H1 (cell line): ENCODE measurements around the gene SH3D19. TPM values are rescaled to one million over a fixed set of nuclear protein-coding genes. Genes with fewer than 3 reads are reported as not detected.
A peak's percentile ranks its signal among the peaks of the same experiment; 100 is the strongest.

ENCODE experiments used
- CTCF ChIA-PET: fragments of 300-600 bp; sonication (Branson Sonifier 250); formaldehyde crosslinking; loops from one replicate; lab custom pipeline; 2021; ENCODE audit not compliant: partially characterized antibody; lab: Charles Lee
- POLR2A ChIA-PET: fragments of 300-600 bp; sonication (Branson Sonifier 250); formaldehyde crosslinking; loops from one replicate; lab custom pipeline; 2021; ENCODE audit warnings: inconsistent platforms; ENCODE audit not compliant: partially characterized antibody; lab: Charles Lee
- DNase-seq, 2 experiments: peaks; one replicate each; pipeline versions ENCODE4 v3.0.0 to v3.0.0-alpha.2; 2010 to 2022; ENCODE audit warnings: low spot score in 2 of 2, low read depth in 1 of 2, mixed read lengths in 1 of 2
- FAIRE-seq: peaks from 2 replicates; lab custom pipeline; 2011; peaks lifted over from hg19 to GRCh38; lab: Jason Lieb, UNC
- H2AFZ ChIP-seq: 2 replicates; pipeline ENCODE4 v1.8.1; 2012; ENCODE audit warnings: low read length, inconsistent platforms
- H2AK5ac ChIP-seq: 2 replicates; pipeline ENCODE4 v1.6.1; 2013; ENCODE audit warnings: low read depth, low read length
- H2BK120ac ChIP-seq: replicated peaks from 2 replicates; pipeline ENCODE3; 2013; ENCODE audit warnings: low read depth, low read length, inconsistent platforms
- H2BK12ac ChIP-seq: 2 replicates; pipeline ENCODE4 v1.6.1; 2013; ENCODE audit warnings: low read depth, low read length
- H2BK15ac ChIP-seq: 2 replicates; pipeline ENCODE4 v1.6.1; 2013; ENCODE audit warnings: low read length
- H2BK20ac ChIP-seq: 2 replicates; pipeline ENCODE4 v1.6.1; 2013; ENCODE audit warnings: low read length
- H2BK5ac ChIP-seq: 2 replicates; pipeline ENCODE4 v1.6.1; 2013; ENCODE audit warnings: low read depth, low read length
- H3K14ac ChIP-seq: 2 replicates; pipeline ENCODE4 v1.6.1; 2013; ENCODE audit warnings: inconsistent platforms; ENCODE audit not compliant: insufficient read length
- H3K18ac ChIP-seq: 2 replicates; pipeline ENCODE4 v1.6.1; 2013; ENCODE audit warnings: low read length; ENCODE audit errors: extremely low read depth
- H3K23ac ChIP-seq: 2 replicates; pipeline ENCODE4 v1.6.1; 2013; ENCODE audit warnings: inconsistent platforms; ENCODE audit not compliant: insufficient read length
- H3K23me2 ChIP-seq: 2 replicates; pipeline ENCODE4 v1.6.1; 2013; ENCODE audit warnings: low read depth, low read length
- H3K27ac ChIP-seq: 2 replicates; pipeline ENCODE4 v1.6.1; 2011; ENCODE audit warnings: low read depth, low read length, inconsistent platforms
- H3K27me3 ChIP-seq, 4 experiments: replicated peaks in 1 of 4; 1 replicate in 1 of 4; 2 replicates in 3 of 4; pipeline versions ENCODE4 v1.6.1 to v1.8.1; 2011 to 2013; ENCODE audit warnings: low read length in 3 of 4, mild to moderate bottlenecking in 3 of 4, inconsistent platforms in 2 of 4, mixed read lengths in 2 of 4, moderate library complexity in 1 of 4; ENCODE audit not compliant: control insufficient read depth in 3 of 4, insufficient read depth in 3 of 4; ENCODE audit errors: extremely low read depth in 1 of 4
- H3K36me3 ChIP-seq, 4 experiments: 2 replicates each; pipeline versions ENCODE4 v1.6.1 to v1.8.1; 2011 to 2013; ENCODE audit warnings: mild to moderate bottlenecking in 4 of 4, low read length in 3 of 4, moderate library complexity in 2 of 4, control low read depth in 1 of 4, inconsistent platforms in 1 of 4; ENCODE audit not compliant: insufficient read depth in 4 of 4, control insufficient read depth in 2 of 4
- H3K4ac ChIP-seq: replicated peaks from 2 replicates; pipeline ENCODE3; 2013; ENCODE audit warnings: low read length, low read depth, mixed read lengths, inconsistent platforms; ENCODE audit not compliant: insufficient read length
- H3K4me1 ChIP-seq, 4 experiments: replicated peaks in 1 of 4; 1 replicate in 1 of 4; 2 replicates in 3 of 4; pipeline versions ENCODE4 v1.6.1 to v1.8.1; 2011 to 2013; ENCODE audit warnings: low read length in 3 of 4, inconsistent platforms in 2 of 4, mixed read lengths in 1 of 4; ENCODE audit not compliant: insufficient read depth in 4 of 4, control insufficient read depth in 3 of 4
- H3K4me2 ChIP-seq, 2 experiments: 2 replicates each; pipeline versions ENCODE4 v1.6.1 to v1.8.1; 2011 to 2013; ENCODE audit warnings: low read depth in 2 of 2, low read length in 2 of 2, control low read depth in 1 of 2, inconsistent platforms in 1 of 2, mild to moderate bottlenecking in 1 of 2; ENCODE audit not compliant: insufficient read depth in 1 of 2
- H3K4me3 ChIP-seq, 4 experiments: fragments of 200-600, 300-600 bp in 1 of 4; sonication (generic), shearing (Covaris generic), sonication (Bioruptor Twin) in 1 of 4; 2 replicates each; pipeline versions ENCODE4 v1.5.1 to v1.8.1; 2011 to 2016; ENCODE audit warnings: low read length in 4 of 4, low read depth in 3 of 4, control low read depth in 2 of 4, inconsistent platforms in 2 of 4, mild to moderate bottlenecking in 2 of 4, mixed read lengths in 1 of 4, moderate library complexity in 1 of 4; ENCODE audit not compliant: insufficient read depth in 2 of 4; ENCODE audit errors: extremely low read depth in 1 of 4
- H3K56ac ChIP-seq: replicated peaks from 2 replicates; pipeline ENCODE3; 2013; ENCODE audit warnings: low read depth, mild to moderate bottlenecking, mixed read lengths, low read length, inconsistent platforms; ENCODE audit not compliant: insufficient read length
- H3K79me1 ChIP-seq: 2 replicates; pipeline ENCODE4 v1.6.1; 2013; ENCODE audit warnings: low read depth, low read length, control low read depth
- H3K79me2 ChIP-seq, 2 experiments: 2 replicates each; pipeline versions ENCODE4 v1.6.1 to v1.8.1; 2012 to 2013; ENCODE audit warnings: low read length in 2 of 2, mild to moderate bottlenecking in 2 of 2, inconsistent platforms in 1 of 2; ENCODE audit not compliant: insufficient read depth in 2 of 2, control insufficient read depth in 1 of 2
- H3K9ac ChIP-seq, 4 experiments: replicated peaks in 1 of 4; 1 replicate in 1 of 4; 2 replicates in 3 of 4; pipeline versions ENCODE4 v1.6.1 to v1.8.1; 2011 to 2013; ENCODE audit warnings: low read depth in 3 of 4, low read length in 3 of 4, control low read depth in 2 of 4, mild to moderate bottlenecking in 2 of 4, moderate library complexity in 2 of 4, inconsistent platforms in 1 of 4; ENCODE audit errors: extremely low read depth in 1 of 4
- H3K9me3 ChIP-seq, 2 experiments: 2 replicates each; pipeline versions ENCODE4 v1.6.1 to v1.8.1; 2012 to 2013; ENCODE audit warnings: mild to moderate bottlenecking in 2 of 2, moderate library complexity in 2 of 2, control low read depth in 1 of 2, inconsistent platforms in 1 of 2, low read depth in 1 of 2, low read length in 1 of 2, mixed read lengths in 1 of 2; ENCODE audit not compliant: insufficient read depth in 2 of 2
- H4K20me1 ChIP-seq, 2 experiments: replicated peaks in 1 of 2; 2 replicates each; pipeline versions ENCODE3 to v1.8.1; 2011 to 2013; ENCODE audit warnings: inconsistent platforms in 2 of 2, low read length in 2 of 2, mild to moderate bottlenecking in 1 of 2; ENCODE audit not compliant: insufficient read depth in 2 of 2, control insufficient read depth in 1 of 2
- H4K5ac ChIP-seq: 2 replicates; pipeline ENCODE4 v1.6.1; 2013; ENCODE audit warnings: low read length, low read depth, mixed read lengths, inconsistent platforms; ENCODE audit not compliant: insufficient read length
- H4K8ac ChIP-seq: 2 replicates; pipeline ENCODE4 v1.8.0; 2013; ENCODE audit warnings: mild to moderate bottlenecking, moderate library complexity, low read length, inconsistent platforms; ENCODE audit not compliant: insufficient read depth; ENCODE audit errors: extremely low read depth
- H4K91ac ChIP-seq: replicated peaks from 2 replicates; pipeline ENCODE3; 2013; ENCODE audit warnings: low read length, mixed read lengths, inconsistent platforms; ENCODE audit not compliant: insufficient read length
- KDM1A ChIP-seq: fragments of 200-600, 300-600 bp; sonication (generic); IDR thresholded peaks from 2 replicates; pipeline ENCODE4 v1.7.1; 2016; ENCODE audit warnings: mild to moderate bottlenecking, low read length, borderline replicate concordance
- WGBS, 2 experiments: shearing (Covaris generic) in 1 of 2; methylation state at CpG; one replicate each; pipeline versions ENCODE4 v1.1.6 to v1.1.7; 2013 to 2015; ENCODE audit warnings: low lambda C conversion rate in 2 of 2, mixed read lengths in 2 of 2, inconsistent platforms in 1 of 2, low coverage in 1 of 2, missing lambda C conversion rate in 1 of 2; ENCODE audit not compliant: insufficient replicate concordance in 2 of 2, insufficient coverage in 1 of 2, insufficient read length in 1 of 2; ENCODE audit errors: extremely low coverage in 1 of 2, missing lambda C conversion rate in 1 of 2; 5-methylcytosine and 5-hydroxymethylcytosine counted together
- polyA plus RNA-seq, 7 experiments: library from polyadenylated mRNA; depleted of rRNA in 3 of 7; stranded (reverse) in 5 of 7; unstranded in 2 of 7; fragments of >200 nt in 5 of 7; fragments of 200-250 nt in 2 of 7; gene quantifications; 1 replicate in 5 of 7; 2 replicates in 1 of 7; 4 replicates in 1 of 7; pipeline versions ENCODE4 v1.2.1 to v1.2.3, GENCODE V29; 2011 to 2013; ENCODE audit warnings: missing spikeins in 2 of 7, mixed read lengths in 2 of 7
- total RNA-seq: library from RNA; stranded (reverse); fragmentation: NEBNext Ultra II Directional; extraction: Animal tissue kit (Norgen Biotek cat#: 25700); gene quantifications from 2 replicates; pipeline ENCODE4 v1.2.1, GENCODE V29; 2021

The SH3D19 gene
- total and polyA plus RNA-seq, 2 of the 8 experiments (the other 6 are each of a cell fraction or from before 2014, with no cell fraction given): 11.7 to 51.3 TPM

DNA sequence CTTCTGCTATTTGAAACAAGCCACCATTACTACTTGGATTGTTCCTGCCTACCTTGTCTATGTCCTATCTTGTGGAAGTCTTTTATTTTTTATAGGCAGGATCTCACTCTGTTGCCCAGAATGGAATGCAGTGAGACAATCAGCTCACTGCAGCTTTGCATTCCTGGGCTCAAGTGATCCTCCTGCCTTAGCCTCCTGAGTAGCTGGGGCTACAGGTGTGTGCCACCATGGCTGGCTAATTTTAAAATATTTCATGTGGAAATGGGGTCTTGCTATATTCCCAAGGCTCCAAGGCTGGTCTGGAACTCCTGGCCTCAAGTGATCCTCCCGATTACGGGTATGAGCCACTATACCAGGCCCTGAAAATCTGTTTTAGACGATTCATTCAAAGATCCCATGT lies 218.3 kb downstream of the SH3D19 start:
- H3K23me2 ChIP-seq: no peaks in the 10 kb centered on the region; the same call in 1 of the 2 replicates
- no peak for DNase-seq
- H3K23ac ChIP-seq: no peak overlapping the region
- no peak overlapping the region for H3K56ac ChIP-seq
- WGBS, 2 experiments: 94% methylated on average over 3 of the region's 3 CpGs; no CpG with 5 or more reads in 1 of the 2 experiments
- H2BK20ac ChIP-seq: no peak overlapping the region
- no peak overlapping the region for H4K8ac ChIP-seq
- H4K20me1 ChIP-seq: peaks cover 3 to 15% of the 10 kb centered on the region in 2 experiments
- no peak overlapping the region for H3K4me2 ChIP-seq
- no peak overlapping the region for H4K5ac ChIP-seq
- H3K79me2 ChIP-seq: peaks cover 0 to 9% of the 10 kb centered on the region in 2 experiments; a peak in 2 of 4 replicates
- ChIA-PET CTCF (no interaction called here), POLR2A (interaction anchor here (0.7 to 9.1 kb wide), 5 partner anchors 7 to 21 kb away, joined by 3 to 145 read pairs (median 6); partner anchors contain the start of gene RPS3A)
- no peak overlapping the region for H3K27ac ChIP-seq
- H3K4me1 ChIP-seq: no peaks in the 10 kb centered on the region
- no peak for FAIRE-seq
- H2AK5ac ChIP-seq: no peak overlapping the region
- H2AFZ ChIP-seq: no peak overlapping the region
- no peak overlapping the region for H2BK5ac ChIP-seq
- no peaks in the 10 kb centered on the region for H3K27me3 ChIP-seq
- H3K36me3 ChIP-seq: peaks cover 25 to 63% (median 58%) of the 10 kb centered on the region in 4 experiments
- H3K4me3 ChIP-seq: no peak overlapping the region
- no peak overlapping the region for H3K18ac ChIP-seq
- no peak overlapping the region for H2BK120ac ChIP-seq
- H3K9ac ChIP-seq: no peak overlapping the region
- no peak overlapping the region for H3K4ac ChIP-seq
- no peak overlapping the region for H2BK15ac ChIP-seq
- H3K79me1 ChIP-seq: no peaks in the 10 kb centered on the region
- no peak overlapping the region for H2BK12ac ChIP-seq
- no peak overlapping the region for H3K14ac ChIP-seq
- no peaks in the 10 kb centered on the region for H3K9me3 ChIP-seq
- no peak overlapping the region for H4K91ac ChIP-seq
- peak; percentile 20; the same call in 1 of the 2 replicates for TF ChIP-seq KDM1A
